ENCODE data around the gene RAF1.

The RAF1 gene

DNA sequence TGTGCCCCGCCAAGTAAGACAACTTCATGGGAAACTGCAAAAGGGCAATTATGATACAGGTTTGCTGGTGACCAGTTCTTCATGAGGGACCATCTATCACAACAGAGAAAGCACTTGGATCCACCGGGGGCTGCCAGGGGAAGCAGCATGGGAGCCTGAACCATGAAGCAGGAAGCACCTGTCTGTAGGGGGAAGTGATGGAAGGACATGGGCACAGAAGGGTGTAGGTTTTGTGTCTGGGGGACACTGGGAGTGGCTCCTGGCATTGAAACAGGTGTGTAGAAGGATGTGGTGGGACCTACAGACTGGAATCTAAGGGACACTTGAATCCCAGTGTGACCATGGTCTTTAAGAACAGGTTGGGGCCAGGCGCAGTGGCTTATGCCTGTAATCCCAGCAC lies 84.5 kb downstream of the RAF1 start:
- Histone ChIP-seq H3K27ac (no peak overlapping the region), H3K9me3 (no peaks in the 10 kb centered on the region), H3K27me3 (no peaks in the 10 kb centered on the region), H3K4me1 (no peaks in the 10 kb centered on the region), H3K36me3 (peaks cover 62 to 100% (median 98%) of the 10 kb centered on the region in 3 donors), H3K4me3 (no peak overlapping the region)
- DNase-seq, result no peak
- intact Hi-C loops (cut with DNase I; ENCODE audit: low total_unique reads), result no loop called here
- TF ChIP-seq, protein P1, sequence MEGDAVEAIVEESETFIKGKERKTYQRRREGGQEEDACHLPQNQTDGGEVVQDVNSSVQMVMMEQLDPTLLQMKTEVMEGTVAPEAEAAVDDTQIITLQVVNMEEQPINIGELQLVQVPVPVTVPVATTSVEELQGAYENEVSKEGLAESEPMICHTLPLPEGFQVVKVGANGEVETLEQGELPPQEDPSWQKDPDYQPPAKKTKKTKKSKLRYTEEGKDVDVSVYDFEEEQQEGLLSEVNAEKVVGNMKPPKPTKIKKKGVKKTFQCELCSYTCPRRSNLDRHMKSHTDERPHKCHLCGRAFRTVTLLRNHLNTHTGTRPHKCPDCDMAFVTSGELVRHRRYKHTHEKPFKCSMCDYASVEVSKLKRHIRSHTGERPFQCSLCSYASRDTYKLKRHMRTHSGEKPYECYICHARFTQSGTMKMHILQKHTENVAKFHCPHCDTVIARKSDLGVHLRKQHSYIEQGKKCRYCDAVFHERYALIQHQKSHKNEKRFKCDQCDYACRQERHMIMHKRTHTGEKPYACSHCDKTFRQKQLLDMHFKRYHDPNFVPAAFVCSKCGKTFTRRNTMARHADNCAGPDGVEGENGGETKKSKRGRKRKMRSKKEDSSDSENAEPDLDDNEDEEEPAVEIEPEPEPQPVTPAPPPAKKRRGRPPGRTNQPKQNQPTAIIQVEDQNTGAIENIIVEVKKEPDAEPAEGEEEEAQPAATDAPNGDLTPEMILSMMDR (IDR thresholded peaks at IDR 0.05), result no peak

DNA sequence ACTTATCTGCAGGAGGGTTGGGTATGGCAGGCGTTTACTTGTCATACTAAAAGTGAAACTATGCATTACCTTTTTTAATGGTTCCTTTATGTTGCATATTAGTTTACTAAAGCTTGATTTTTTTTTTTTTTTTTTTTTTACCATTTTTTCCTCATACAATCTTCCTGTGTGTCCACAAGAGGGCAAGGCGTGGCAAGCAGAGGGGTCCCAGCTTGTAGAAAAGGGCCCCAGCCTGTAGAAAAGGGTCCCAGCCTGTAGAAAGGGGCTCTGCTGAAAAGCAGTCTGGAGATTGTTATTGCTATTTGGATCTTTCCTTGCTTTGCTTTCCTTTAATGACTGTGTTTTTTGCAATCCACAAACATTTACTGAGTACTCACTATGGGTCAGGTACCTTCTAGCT lies 85.2 kb downstream of the RAF1 start:
- no peaks in the 10 kb centered on the region for H3K4me1 ChIP-seq
- no peak overlapping the region for H3K27ac ChIP-seq
- intact Hi-C loops (cut with DNase I; ENCODE audit: low total_unique reads), result no loop called here
- no peak overlapping the region for H3K4me3 ChIP-seq
- TF ChIP-seq, protein P1 (IDR thresholded peaks at IDR 0.05), result peak in 1 of 2 experiments; percentile 9
- DNase-seq, result no peak
- peaks cover 62 to 100% (median 98%) of the 10 kb centered on the region in 3 donors for H3K36me3 ChIP-seq
- H3K9me3 ChIP-seq, result no peaks in the 10 kb centered on the region
- H3K27me3 ChIP-seq, result no peaks in the 10 kb centered on the region

DNA sequence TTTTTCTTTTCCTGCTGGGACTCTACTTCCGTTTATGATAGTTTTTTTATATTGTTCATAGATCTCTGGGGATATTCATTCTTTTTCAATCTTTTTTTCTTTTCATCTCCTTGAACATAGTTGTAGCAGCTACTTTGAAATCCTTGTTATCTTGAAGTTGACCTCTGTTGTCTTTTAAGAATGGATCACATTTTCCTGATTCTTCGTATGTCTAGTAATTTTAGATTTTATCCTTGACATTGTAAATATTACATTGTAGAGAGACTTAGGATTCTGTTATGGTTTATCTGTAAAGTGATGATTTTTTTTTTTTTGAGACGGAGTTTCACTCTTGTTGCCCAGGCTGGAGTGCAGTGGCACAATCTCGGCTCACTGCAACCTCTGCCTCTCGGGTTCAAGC lies 86.5 kb downstream of the RAF1 start:
- no peaks in the 10 kb centered on the region for H3K27me3 ChIP-seq

DNA sequence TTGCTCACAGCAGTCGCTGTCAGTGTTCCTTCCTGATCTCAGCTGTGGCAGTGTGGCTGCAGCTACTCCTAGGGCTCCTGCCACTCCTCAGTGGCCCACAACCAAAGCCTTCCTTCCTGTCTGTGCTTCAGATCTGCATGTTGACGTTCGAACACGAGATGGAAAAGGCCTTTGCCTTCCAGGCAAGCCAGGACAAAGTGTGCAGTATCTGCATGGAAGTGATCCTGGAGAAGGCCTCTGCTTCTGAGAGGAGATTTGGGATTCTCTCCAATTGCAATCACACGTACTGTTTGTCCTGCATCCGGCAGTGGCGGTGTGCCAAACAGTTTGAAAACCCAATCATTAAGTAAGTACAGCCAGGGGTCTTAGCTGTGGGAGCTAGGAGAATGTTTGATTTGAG lies 89.3 kb downstream of the RAF1 start:
- intact Hi-C loops (cut with DNase I; ENCODE audit: low total_unique reads), result no loop called here
- Histone ChIP-seq H3K27ac (no peak overlapping the region), H3K27me3 (no peaks in the 10 kb centered on the region)

More for the DNA sequence above, 86.5 kb downstream of the RAF1 start:
- peaks cover 63 to 100% (median 98%) of the 10 kb centered on the region in 3 donors for H3K36me3 ChIP-seq
- intact Hi-C loops (cut with DNase I; ENCODE audit: low total_unique reads), result no loop called here
- no peak for DNase-seq
- TF ChIP-seq, protein P1 (IDR thresholded peaks at IDR 0.05), result no peak
- H3K4me1 ChIP-seq, result no peaks in the 10 kb centered on the region
- H3K27ac ChIP-seq, result no peak overlapping the region
- no peak overlapping the region for H3K4me3 ChIP-seq
- no peaks in the 10 kb centered on the region for H3K9me3 ChIP-seq

DNA sequence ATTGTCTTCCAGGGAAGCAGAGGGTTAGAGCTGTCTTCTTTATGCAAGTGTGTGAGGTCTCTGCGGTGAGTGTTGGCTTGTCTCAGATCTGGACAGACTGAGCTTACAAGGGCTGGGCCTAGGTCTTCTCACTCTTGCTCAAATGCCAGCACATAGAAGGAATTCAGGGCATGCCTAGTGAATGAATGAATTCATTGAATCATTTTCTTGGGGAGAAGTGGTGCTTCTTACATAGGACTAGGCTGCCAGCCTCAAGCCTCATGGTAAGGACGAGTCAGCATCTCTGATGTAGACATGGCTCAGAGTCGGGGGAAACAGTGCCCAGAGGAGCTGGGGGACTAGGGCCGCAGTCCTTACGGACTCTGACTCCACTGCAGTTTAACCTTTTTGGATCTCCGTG lies 89.8 kb downstream of the RAF1 start:
- Histone ChIP-seq H3K27me3 (no peaks in the 10 kb centered on the region), H3K27ac (no peak overlapping the region), H3K4me1 (no peaks in the 10 kb centered on the region), H3K9me3 (no peaks in the 10 kb centered on the region), H3K4me3 (no peak overlapping the region), H3K36me3 (peaks cover 83 to 100% (median 97%) of the 10 kb centered on the region in 3 donors)
- no peak for DNase-seq
- intact Hi-C loops (cut with DNase I; ENCODE audit: low total_unique reads), result no loop called here
- TF ChIP-seq, protein P1 (IDR thresholded peaks at IDR 0.05), result no peak

More for the DNA sequence above, 89.3 kb downstream of the RAF1 start:
- TF ChIP-seq, protein P1 (IDR thresholded peaks at IDR 0.05), result no peak
- Histone ChIP-seq H3K4me1 (no peaks in the 10 kb centered on the region), H3K4me3 (no peak overlapping the region), H3K36me3 (peaks cover 79 to 100% (median 99%) of the 10 kb centered on the region in 3 donors), H3K9me3 (no peaks in the 10 kb centered on the region)
- DNase-seq, result no peak

DNA sequence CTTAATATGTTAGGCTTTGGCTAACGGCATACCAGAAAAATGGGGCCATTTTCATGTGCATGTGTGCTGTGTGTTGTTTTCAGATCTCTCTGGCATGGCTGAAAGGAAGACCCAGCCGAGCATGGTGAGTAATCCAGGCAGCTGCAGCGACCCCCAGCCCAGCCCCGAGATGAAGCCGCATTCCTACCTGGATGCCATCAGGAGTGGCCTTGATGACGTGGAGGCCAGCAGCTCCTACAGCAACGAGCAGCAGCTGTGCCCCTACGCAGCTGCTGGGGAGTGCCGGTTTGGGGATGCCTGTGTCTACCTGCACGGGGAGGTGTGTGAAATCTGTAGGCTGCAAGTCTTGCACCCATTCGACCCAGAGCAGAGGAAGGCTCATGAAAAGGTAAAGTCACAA lies 91.9 kb downstream of the RAF1 start:
- intact Hi-C loops (cut with DNase I; ENCODE audit: low total_unique reads), result no loop called here
- TF ChIP-seq, protein P1 (IDR thresholded peaks at IDR 0.05), result no peak
- H3K36me3 ChIP-seq, result peaks cover 74 to 84% (median 75%) of the 10 kb centered on the region in 3 donors
- DNase-seq, result no peak
- H3K27me3 ChIP-seq, result no peaks in the 10 kb centered on the region
- no peak overlapping the region for H3K4me3 ChIP-seq
- no peaks in the 10 kb centered on the region for H3K4me1 ChIP-seq
- H3K9me3 ChIP-seq, result no peaks in the 10 kb centered on the region
- H3K27ac ChIP-seq, result no peak overlapping the region

Measured in tibial artery (tissue), 4 donors.